ENCODE results near the gene ZNF846. TPM values are rescaled to one million over a fixed set of nuclear protein-coding genes. Genes with fewer than 3 reads are reported as not detected.
"Not testable (repeated sequence)": the region's sequence is repeated elsewhere in the genome, so short reads cannot be mapped to it uniquely, and the experiment has no call there.

Gene ZNF846
- total and polyA plus RNA-seq, 2 experiments from 2014 or later, result 23.3 to 26.0 TPM

GRCh38 chr19:9727644-9728043 is 40.9 kb downstream of the ZNF846 start:
- Histone ChIP-seq H3K27ac (no peak overlapping the region), H3K4me2 (no peak overlapping the region), H3K27me3 (no peaks in the 10 kb centered on the region), H4K20me1 (ENCODE audit: insufficient read depth, poor library complexity, severe bottlenecking) (no peaks in the 10 kb centered on the region), H3K4me1 (ENCODE audit: insufficient read depth) (no peaks in the 10 kb centered on the region), H3K9me3 (ENCODE audit: low read depth) (no peaks in the 10 kb centered on the region), H3K79me2 (no peaks in the 10 kb centered on the region), H3K9me2 (replicated peaks; ENCODE audit: insufficient read depth) (no peaks in the 10 kb centered on the region), H2AFZ (no peak overlapping the region), H3K36me3 (replicated peaks; ENCODE audit: insufficient read depth, low read depth) (no peaks in the 10 kb centered on the region), H3K4me3 (no peak overlapping the region)
- no peak for DNase-seq (ENCODE audit: low spot score)
- WGBS (ENCODE audit: low lambda C conversion rate, missing lambda C conversion rate), result 60% methylated on average over 3 of the region's 3 CpGs
- TF ChIP-seq EZH2phosphoT487 (IDR thresholded peaks at IDR 0.05; ENCODE audit: low read depth, severe bottlenecking, unreplicated experiment), result no peak
- no peak for TF ChIP-seq EZH2 (IDR thresholded peaks at IDR 0.05; ENCODE audit: borderline replicate concordance)
- TF ChIP-seq, protein P1, sequence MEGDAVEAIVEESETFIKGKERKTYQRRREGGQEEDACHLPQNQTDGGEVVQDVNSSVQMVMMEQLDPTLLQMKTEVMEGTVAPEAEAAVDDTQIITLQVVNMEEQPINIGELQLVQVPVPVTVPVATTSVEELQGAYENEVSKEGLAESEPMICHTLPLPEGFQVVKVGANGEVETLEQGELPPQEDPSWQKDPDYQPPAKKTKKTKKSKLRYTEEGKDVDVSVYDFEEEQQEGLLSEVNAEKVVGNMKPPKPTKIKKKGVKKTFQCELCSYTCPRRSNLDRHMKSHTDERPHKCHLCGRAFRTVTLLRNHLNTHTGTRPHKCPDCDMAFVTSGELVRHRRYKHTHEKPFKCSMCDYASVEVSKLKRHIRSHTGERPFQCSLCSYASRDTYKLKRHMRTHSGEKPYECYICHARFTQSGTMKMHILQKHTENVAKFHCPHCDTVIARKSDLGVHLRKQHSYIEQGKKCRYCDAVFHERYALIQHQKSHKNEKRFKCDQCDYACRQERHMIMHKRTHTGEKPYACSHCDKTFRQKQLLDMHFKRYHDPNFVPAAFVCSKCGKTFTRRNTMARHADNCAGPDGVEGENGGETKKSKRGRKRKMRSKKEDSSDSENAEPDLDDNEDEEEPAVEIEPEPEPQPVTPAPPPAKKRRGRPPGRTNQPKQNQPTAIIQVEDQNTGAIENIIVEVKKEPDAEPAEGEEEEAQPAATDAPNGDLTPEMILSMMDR (IDR thresholded peaks at IDR 0.05; ENCODE audit: poor library complexity), result no peak

DNA sequence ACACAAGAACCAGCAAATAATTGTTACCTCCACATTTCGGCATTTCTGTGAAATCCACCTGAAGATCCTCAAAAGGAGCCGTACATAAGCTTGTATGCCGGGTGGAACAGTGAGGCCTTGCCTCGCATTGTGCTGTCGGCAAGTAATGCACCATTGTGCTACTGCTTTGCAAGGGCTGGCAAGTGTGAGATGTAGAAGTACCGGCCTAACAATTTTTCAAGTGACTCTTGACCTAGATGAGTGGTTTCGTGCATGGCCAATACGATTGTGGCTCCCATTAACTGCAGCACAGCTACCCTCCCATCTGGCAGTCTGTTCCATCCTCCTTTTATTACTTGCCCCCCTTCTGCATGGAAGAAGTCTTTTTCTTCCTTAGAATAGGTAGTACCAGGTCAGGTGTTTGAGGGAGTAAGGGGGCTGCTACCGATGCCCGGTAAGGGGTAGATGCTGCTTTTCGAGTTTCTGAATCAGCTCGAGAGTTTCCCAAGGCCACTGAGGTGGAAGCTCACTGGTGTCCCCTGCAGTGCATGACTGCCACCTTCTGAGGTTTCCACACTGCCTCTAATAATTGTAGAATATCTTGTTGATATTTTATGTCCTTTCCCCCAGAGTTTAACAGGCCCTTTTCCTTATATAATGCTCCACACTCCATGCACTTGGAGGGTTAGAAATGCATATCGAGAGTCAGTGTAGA is 42.9 kb downstream of the ZNF846 start:
- H3K9me2 ChIP-seq (replicated peaks; ENCODE audit: insufficient read depth); H3K4me2 ChIP-seq; H3K4me3 ChIP-seq; H3K9me3 ChIP-seq (ENCODE audit: low read depth); H4K20me1 ChIP-seq (ENCODE audit: insufficient read depth, poor library complexity, severe bottlenecking); H3K27ac ChIP-seq; H3K27me3 ChIP-seq; H3K4me1 ChIP-seq (ENCODE audit: insufficient read depth); H3K36me3 ChIP-seq (replicated peaks; ENCODE audit: insufficient read depth, low read depth); DNase-seq (ENCODE audit: low spot score); H2AFZ ChIP-seq; H3K79me2 ChIP-seq: not testable (repeated sequence)
- 89% methylated on average over 13 of the region's 13 CpGs for WGBS (ENCODE audit: low lambda C conversion rate, missing lambda C conversion rate)

DNA sequence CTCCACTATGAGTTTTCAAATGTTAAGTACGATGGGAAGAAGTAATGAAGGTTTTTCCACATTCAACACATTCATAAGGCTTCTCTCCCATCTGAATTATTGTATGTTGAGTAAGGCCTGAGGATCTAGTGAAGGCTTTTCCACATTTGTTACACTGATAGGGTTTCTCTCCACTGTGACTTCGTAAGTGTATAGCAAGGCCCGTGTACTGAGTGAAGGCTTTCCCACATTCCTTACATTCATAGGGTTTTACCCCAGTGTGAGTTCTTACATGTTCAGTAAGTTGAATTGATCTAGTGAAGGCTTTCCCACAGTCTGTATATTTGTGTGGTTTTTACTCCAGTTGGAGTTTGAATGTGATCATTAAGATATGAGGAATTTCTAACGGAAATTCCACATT is 44.4 kb downstream of the ZNF846 start:
- Histone ChIP-seq H3K4me3 (no peak overlapping the region), H3K79me2 (no peaks in the 10 kb centered on the region), H3K27me3 (no peaks in the 10 kb centered on the region), H3K4me2 (no peak overlapping the region), H3K4me1 (ENCODE audit: insufficient read depth) (no peaks in the 10 kb centered on the region), H2AFZ (no peak overlapping the region), H3K9me2 (replicated peaks; ENCODE audit: insufficient read depth) (no peaks in the 10 kb centered on the region), H3K9me3 (ENCODE audit: low read depth) (no peaks in the 10 kb centered on the region), H3K27ac (no peak overlapping the region), H3K36me3 (replicated peaks; ENCODE audit: insufficient read depth, low read depth) (no peaks in the 10 kb centered on the region), H4K20me1 (ENCODE audit: insufficient read depth, poor library complexity, severe bottlenecking) (no peaks in the 10 kb centered on the region)
- 88% methylated on average over 4 of the region's 4 CpGs for WGBS (ENCODE audit: low lambda C conversion rate, missing lambda C conversion rate)
- TF ChIP-seq EZH2 (IDR thresholded peaks at IDR 0.05; ENCODE audit: borderline replicate concordance) (no peak), EZH2phosphoT487 (IDR thresholded peaks at IDR 0.05; ENCODE audit: low read depth, severe bottlenecking, unreplicated experiment) (no peak)
- TF ChIP-seq, protein P1 (IDR thresholded peaks at IDR 0.05; ENCODE audit: poor library complexity), result no peak
- DNase-seq (ENCODE audit: low spot score), result no peak

DNA sequence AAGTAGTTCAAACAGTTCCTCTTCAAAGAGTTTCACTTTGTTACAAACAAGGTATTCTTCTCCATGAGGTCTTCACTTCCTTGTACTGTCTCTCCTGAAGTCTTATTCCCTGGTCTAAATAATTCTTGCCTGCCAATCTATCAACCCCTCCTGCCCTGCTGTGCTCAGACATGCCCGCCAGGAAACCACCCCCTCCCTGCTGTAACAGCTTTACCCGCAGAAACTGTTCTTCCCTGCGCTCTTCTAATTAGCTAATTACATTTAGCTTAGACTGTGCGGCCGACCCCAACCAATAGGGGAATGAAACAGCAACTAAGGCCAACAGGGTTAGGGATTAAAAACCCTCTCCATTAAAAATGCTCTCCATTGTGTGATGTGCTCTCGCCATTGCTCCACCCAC is 46.7 kb downstream of the ZNF846 start:
- no peaks in the 10 kb centered on the region for H3K9me3 ChIP-seq (ENCODE audit: low read depth)
- no peak overlapping the region for H3K27ac ChIP-seq
- no peak overlapping the region for H2AFZ ChIP-seq
- H3K4me3 ChIP-seq, result no peak overlapping the region
- no peaks in the 10 kb centered on the region for H3K79me2 ChIP-seq
- no peak for TF ChIP-seq EZH2 (IDR thresholded peaks at IDR 0.05; ENCODE audit: borderline replicate concordance)
- no peak for TF ChIP-seq EZH2phosphoT487 (IDR thresholded peaks at IDR 0.05; ENCODE audit: low read depth, severe bottlenecking, unreplicated experiment)
- H3K9me2 ChIP-seq (replicated peaks; ENCODE audit: insufficient read depth), result no peaks in the 10 kb centered on the region
- H3K4me2 ChIP-seq, result no peak overlapping the region
- no peaks in the 10 kb centered on the region for H3K36me3 ChIP-seq (replicated peaks; ENCODE audit: insufficient read depth, low read depth)
- H4K20me1 ChIP-seq (ENCODE audit: insufficient read depth, poor library complexity, severe bottlenecking), result no peaks in the 10 kb centered on the region
- WGBS (ENCODE audit: low lambda C conversion rate, missing lambda C conversion rate), result 73% methylated on average over 6 of the region's 6 CpGs
- H3K4me1 ChIP-seq (ENCODE audit: insufficient read depth), result no peaks in the 10 kb centered on the region
- no peak for DNase-seq (ENCODE audit: low spot score)
- H3K27me3 ChIP-seq, result no peaks in the 10 kb centered on the region
